Thoracic aorta (tissue), 2 donors: ENCODE measurements around the gene ECT2. TPM values are rescaled to one million over a fixed set of nuclear protein-coding genes. Genes with fewer than 3 reads are reported as not detected.
A peak's percentile ranks its signal among the peaks of the same experiment; 100 is the strongest.

ENCODE experiments used
- ATAC-seq: fragments of 150-250 bp; one replicate; pipeline ENCODE4 v1.8.0; 2017; ENCODE audit warnings: low read depth; ENCODE audit not compliant: insufficient number of reproducible peaks, low FRiP score
- DNase-seq: peaks from one replicate; pipeline ENCODE4 v3.0.0-alpha.2; 2020; ENCODE audit warnings: low spot score
- H3K27ac ChIP-seq, 2 donors: fragments of 200-600 bp; sonication (generic); 1 replicate in 1 of 2; 2 replicates in 1 of 2; pipeline ENCODE4 v1.5.1; 2016; ENCODE audit warnings: mild to moderate bottlenecking in 2 of 2, moderate library complexity in 2 of 2
- H3K27me3 ChIP-seq: fragments of 200-600 bp; sonication (generic); replicated peaks from 2 replicates; pipeline ENCODE4 v1.6.0; 2016; ENCODE audit warnings: mild to moderate bottlenecking; ENCODE audit not compliant: insufficient read depth
- H3K36me3 ChIP-seq: fragments of 200-600 bp; sonication (generic); one replicate; pipeline ENCODE4 v1.5.1; 2016
- H3K4me1 ChIP-seq, 2 donors: fragments of 200-600 bp; sonication (generic); 1 replicate in 1 of 2; 2 replicates in 1 of 2; pipeline versions ENCODE4 v1.5.1 to v1.6.0; 2016; ENCODE audit warnings: low read depth in 2 of 2, mild to moderate bottlenecking in 1 of 2; ENCODE audit not compliant: control insufficient read depth in 1 of 2
- H3K4me3 ChIP-seq: fragments of 200-600 bp; sonication (generic); 2 replicates; pipeline ENCODE4 v1.5.1; 2016; ENCODE audit warnings: mild to moderate bottlenecking
- H3K9me3 ChIP-seq: fragments of 200-600 bp; sonication (generic); 2 replicates; pipeline ENCODE4 v1.5.1; 2016
- total RNA-seq, 2 donors: library from RNA; depleted of rRNA; stranded (reverse); fragments of >200 nt; gene quantifications; one replicate each; pipeline versions ENCODE4 v1.1.0 to v1.2.3, GENCODE V29; 2016
- TF ChIP-seq, protein P1 (sequence below): fragments of 200-600 bp; sonication (generic); IDR thresholded peaks from one replicate; pipeline ENCODE4 v1.5.1; 2019; ENCODE audit warnings: antibody characterized with exemption

The ECT2 gene
- total RNA-seq, 2 donors from 2014 or later = 4.5 to 14.0 TPM

DNA sequence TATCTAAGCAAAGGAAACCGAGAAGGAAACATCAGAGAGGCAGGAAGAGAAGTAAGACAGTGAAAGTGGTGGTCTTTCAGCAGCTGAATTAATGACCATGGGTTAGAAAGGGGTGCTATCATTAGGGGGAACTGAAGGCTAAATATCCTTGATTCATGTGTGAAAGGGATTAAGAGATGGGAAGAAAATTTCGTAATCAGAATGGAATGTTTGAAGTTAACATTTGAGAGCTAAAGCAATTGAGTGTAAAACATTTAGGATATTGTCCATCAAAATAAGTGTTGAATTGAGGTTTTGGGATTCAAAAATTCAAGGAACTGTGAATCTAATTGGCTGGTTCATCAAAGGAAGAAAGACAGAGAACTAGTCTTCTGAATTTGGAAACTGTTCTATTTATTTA is 4.1 kb upstream of the ECT2 start:
- Histone ChIP-seq H3K4me3 (no peak overlapping the region), H3K4me1 (peaks cover 3 to 13% of the 10 kb centered on the region in 2 donors), H3K9me3 (no peaks in the 10 kb centered on the region), H3K27ac (no peak overlapping the region), H3K36me3 (no peaks in the 10 kb centered on the region), H3K27me3 (no peaks in the 10 kb centered on the region)
- TF ChIP-seq, protein P1, sequence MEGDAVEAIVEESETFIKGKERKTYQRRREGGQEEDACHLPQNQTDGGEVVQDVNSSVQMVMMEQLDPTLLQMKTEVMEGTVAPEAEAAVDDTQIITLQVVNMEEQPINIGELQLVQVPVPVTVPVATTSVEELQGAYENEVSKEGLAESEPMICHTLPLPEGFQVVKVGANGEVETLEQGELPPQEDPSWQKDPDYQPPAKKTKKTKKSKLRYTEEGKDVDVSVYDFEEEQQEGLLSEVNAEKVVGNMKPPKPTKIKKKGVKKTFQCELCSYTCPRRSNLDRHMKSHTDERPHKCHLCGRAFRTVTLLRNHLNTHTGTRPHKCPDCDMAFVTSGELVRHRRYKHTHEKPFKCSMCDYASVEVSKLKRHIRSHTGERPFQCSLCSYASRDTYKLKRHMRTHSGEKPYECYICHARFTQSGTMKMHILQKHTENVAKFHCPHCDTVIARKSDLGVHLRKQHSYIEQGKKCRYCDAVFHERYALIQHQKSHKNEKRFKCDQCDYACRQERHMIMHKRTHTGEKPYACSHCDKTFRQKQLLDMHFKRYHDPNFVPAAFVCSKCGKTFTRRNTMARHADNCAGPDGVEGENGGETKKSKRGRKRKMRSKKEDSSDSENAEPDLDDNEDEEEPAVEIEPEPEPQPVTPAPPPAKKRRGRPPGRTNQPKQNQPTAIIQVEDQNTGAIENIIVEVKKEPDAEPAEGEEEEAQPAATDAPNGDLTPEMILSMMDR = no peak
- ATAC-seq (no peak), DNase-seq (no peak)

DNA sequence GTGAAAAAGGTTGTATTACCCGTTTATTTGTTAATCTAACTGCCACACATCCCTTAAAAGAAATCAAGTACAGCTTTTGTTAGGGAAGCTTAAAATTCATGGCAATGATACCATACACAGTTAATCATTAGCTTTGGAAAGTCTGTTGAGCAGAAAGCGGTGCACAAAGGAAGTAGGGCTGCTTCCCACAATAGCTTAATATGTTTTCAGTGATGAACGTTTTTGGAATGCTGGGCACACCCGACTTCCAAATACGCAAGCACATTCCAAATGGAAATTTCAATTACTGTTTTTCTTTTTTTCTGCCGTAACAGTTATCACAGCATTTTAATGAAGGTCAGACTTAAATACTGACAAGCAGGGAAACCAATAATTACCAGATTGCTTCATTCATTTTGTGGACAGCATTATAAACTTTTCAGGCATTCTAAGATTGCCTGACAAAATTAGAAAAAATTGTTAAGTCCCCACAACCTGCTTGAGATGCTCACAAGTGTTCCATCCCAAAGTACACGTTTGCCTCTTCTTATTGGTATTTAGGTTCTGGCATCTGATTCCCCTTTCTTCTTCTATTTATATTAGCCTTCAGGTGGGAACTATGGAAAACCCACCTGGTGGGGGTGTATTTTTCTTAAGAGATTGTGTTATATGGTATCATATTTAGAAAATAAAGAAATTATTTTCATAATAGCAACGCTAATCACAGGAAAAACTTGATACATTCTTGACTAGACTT is 1.1 kb upstream of the ECT2 start:
- DNase-seq = peak; percentile 7
- TF ChIP-seq, protein P1 = no peak
- peak overlapping the region; percentile 83 for H3K27ac ChIP-seq
- no peaks in the 10 kb centered on the region for H3K27me3 ChIP-seq
- ATAC-seq = peak; percentile 60
- H3K4me3 ChIP-seq = peak overlapping the region; percentile 71
- no peaks in the 10 kb centered on the region for H3K9me3 ChIP-seq
- H3K4me1 ChIP-seq = peaks cover 7 to 14% of the 10 kb centered on the region in 2 donors
- no peaks in the 10 kb centered on the region for H3K36me3 ChIP-seq

DNA sequence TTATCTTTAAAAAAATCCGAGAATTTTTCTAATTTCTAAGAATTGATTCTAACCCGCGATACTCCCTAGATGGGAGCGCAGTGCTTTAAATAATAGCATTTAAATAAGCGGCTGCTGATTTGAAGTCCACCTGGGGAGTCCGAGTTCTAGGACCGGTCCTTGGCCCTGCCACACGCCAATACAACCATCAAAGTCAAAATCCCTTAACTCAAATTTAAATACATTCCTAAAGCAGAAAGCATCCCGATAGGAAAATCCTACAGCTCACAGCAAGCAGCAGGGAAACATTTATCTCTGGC is 508 bp upstream of the ECT2 start:
- TF ChIP-seq, protein P1 = no peak
- DNase-seq = no peak
- Histone ChIP-seq H3K9me3 (no peaks in the 10 kb centered on the region), H3K4me1 (peaks cover 7 to 14% of the 10 kb centered on the region in 2 donors), H3K27ac (peak overlapping the region; percentile 83), H3K27me3 (no peaks in the 10 kb centered on the region), H3K4me3 (peak overlapping the region; percentile 71), H3K36me3 (no peaks in the 10 kb centered on the region)
- no peak for ATAC-seq

DNA sequence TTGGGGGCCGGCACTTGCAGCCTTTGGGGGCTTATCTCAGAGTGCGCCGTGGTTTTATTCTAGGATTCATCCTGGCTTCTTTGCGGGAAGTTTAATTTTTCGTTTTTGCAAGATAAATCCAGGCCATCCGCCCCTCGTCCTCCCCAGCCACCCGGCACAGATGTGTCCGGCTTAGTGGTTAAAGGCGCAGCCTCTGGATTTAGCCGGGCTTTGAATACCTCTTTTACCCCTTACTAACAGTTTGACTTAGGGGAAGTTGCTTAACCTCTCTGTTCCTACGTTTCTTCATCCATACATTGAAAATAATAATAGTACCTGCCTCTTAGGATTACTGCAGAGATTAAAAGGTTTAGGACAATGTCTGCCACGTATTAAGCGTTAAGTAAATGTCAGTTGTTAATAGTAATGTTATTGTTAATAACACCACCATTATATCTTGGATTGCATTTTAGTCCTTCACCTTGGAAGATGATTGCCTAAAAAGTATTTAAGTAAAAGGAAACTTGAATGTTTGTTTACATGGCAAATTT is 714 bp downstream of the ECT2 start:
- no peaks in the 10 kb centered on the region for H3K36me3 ChIP-seq
- no peaks in the 10 kb centered on the region for H3K9me3 ChIP-seq
- H3K4me3 ChIP-seq = peak overlapping the region; percentile 71
- no peak for DNase-seq
- H3K27ac ChIP-seq = no peak overlapping the region
- H3K4me1 ChIP-seq = peaks cover 7 to 14% of the 10 kb centered on the region in 2 donors
- no peaks in the 10 kb centered on the region for H3K27me3 ChIP-seq
- TF ChIP-seq, protein P1 = no peak
- ATAC-seq = no peak

DNA sequence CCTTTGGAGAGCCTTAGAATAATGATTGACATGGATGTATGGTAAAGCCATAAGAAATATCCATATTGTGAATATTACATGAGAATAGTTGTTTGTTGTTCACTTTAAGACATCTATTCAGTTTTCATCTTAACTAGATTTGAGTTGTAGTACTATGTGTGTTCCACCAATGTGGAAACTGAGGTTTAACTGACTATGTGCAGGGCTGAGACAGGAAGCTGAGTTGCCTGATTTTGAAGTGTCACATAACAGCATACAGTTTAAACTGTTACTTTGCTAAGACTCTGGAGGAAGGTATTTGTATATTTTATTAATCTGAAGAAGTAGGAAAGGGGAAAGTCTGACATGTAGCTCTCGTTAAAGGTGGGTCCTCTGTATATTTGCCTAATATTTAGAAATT is 2.1 kb downstream of the ECT2 start:
- DNase-seq (no peak), ATAC-seq (no peak)
- no peak overlapping the region for H3K4me3 ChIP-seq
- H3K9me3 ChIP-seq = no peaks in the 10 kb centered on the region
- H3K36me3 ChIP-seq = no peaks in the 10 kb centered on the region
- H3K27ac ChIP-seq = no peak overlapping the region
- TF ChIP-seq, protein P1 = no peak
- no peaks in the 10 kb centered on the region for H3K27me3 ChIP-seq
- peaks cover 7 to 14% of the 10 kb centered on the region in 2 donors for H3K4me1 ChIP-seq
